Hair follicular keratinocyte (primary cell): ENCODE measurements around the gene OMG. TPM values are rescaled to one million over a fixed set of nuclear protein-coding genes. Genes with fewer than 3 reads are reported as not detected.

Experiments
- total RNA-seq: library from RNA; depleted of rRNA; stranded (reverse); fragments of >200 nt; gene quantifications from 2 replicates; pipeline ENCODE4 v1.2.3, GENCODE V29; 2015

Gene OMG
- total RNA-seq: 0.08 TPM in 1 of 2 replicates, not detected in the other

DNA sequence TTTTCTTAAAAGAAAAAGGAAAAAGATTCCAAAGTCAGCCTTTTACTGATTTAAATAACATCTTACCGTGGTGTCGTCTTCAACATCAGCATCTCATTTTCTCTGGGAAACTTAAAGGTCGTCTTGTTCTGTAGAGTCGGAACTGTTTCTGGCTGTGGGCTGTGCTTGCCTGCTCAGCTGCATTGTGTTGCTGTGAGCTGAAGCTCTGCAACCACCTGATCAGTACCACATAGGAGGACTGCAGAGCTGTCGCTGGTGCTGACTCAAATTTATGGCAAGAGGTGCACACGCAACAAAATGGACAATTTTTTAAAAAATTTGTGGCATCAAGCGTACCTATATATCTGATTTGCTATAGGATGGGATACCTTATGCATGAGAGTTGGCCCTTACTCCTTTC is at the start of gene OMG:
TSS of gene OMG (minus strand) at position 150 of the 400 bp plus-strand sequence. CDS start 908 bp downstream, outside the sequence.

DNA sequence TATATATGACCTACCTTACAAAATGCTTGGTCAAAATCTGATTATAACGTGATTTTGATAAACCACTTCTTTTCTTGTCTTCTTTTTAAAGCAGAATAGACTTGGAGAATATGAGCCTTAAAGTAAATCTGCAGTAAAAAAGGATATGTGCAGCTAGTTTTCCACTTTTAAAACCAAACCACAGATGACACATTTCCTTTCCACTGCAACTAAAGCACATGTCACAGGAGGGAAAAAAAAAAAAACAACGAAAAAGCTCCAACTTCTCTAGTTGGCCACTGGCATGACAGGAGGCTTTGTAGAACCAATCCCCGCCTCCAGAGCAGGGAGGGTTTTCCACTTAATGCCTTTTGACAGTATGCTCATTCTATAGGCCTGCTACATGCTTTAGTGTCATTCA is 24.4 kb upstream of the OMG start, which contains the start of gene EVI2A:
TSS of gene EVI2A (minus strand) at position 142 of the 400 bp plus-strand sequence. CDS start 2,609 bp downstream, outside the sequence.

DNA sequence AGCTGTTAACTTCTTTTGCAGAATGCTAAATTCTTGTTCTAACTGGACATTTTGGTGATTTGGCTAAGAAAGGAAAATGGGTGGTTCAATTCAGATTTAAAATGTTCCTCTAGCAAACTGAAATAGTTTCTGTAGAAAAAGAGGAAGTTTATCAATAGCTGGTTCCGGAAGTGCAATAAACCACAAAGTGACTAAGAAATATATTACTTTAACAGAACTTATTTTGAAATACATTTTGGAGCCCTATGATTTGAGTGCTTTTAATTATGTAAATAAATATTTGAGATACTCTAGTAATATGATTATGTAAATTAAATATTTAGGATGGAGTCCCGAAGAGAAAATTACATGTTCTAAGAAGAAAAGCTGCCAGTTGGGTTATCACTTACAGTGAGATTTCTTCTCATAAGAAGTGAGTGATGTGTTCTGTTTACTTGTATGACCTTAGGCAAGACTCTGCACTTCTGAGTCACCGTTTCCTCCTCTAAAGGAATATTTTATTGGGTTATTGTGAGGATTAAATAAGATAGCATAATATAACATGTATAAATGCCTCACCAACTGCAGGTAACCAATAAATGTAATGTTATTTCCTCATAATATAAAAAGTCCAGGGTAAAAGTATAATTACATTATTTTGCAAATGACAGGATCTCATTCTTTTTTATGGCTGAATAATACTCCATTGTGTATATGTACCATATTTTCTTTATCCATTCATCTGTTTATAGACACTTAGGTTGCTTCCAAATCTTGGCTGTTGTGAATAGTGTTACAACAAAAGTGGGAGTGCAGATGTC is 17.1 kb upstream of the OMG start, which contains the start of gene EVI2B:
TSS of gene EVI2B (minus strand) at position 73 of the 800 bp plus-strand sequence. CDS start 8,445 bp downstream, outside the sequence.

Other genes with a start within 250 kb of the OMG start
- 22.3 and 40.5 TPM in 2 replicates for gene NF1, start 202.3 kb downstream of the OMG start, total RNA-seq
- gene EVI2B, start 16.8 kb upstream of the OMG start, total RNA-seq: 0.47 and 1.5 TPM in 2 replicates
- 0.23 and 0.39 TPM in 2 replicates for gene EVI2A, start 24.4 kb upstream of the OMG start, total RNA-seq
- 5.7 and 9.2 TPM in 2 replicates for gene RAB11FIP4, start 94.4 kb upstream of the OMG start, total RNA-seq